Smooth muscle cell (in vitro differentiated cells): Measurements from ENCODE around the gene HCAR2. TPM values are rescaled to one million over a fixed set of nuclear protein-coding genes. Genes with fewer than 3 reads are reported as not detected.

ENCODE experiments used
- DNase-seq: peaks from one replicate; lab custom pipeline; 2025; ENCODE audit not compliant: unreplicated experiment; lab: John Stamatoyannopoulos, UW
- H2AFZ ChIP-seq: fragments of 200-600 bp; sonication (generic); 2 replicates; pipeline ENCODE4 v1.6.0; 2016; ENCODE audit warnings: antibody characterized with exemption, low read depth, mild to moderate bottlenecking
- H3F3A ChIP-seq: fragments of 200-600 bp; sonication (generic); 2 replicates; pipeline ENCODE4 v1.6.0; 2017; ENCODE audit warnings: antibody characterized with exemption, low read depth
- H3K27ac ChIP-seq: fragments of 200-600 bp; sonication (generic); 2 replicates; pipeline ENCODE4 v1.5.1; 2016; ENCODE audit warnings: low read depth, mild to moderate bottlenecking
- H3K27me3 ChIP-seq: fragments of 200-600 bp; sonication (generic); 2 replicates; pipeline ENCODE4 v1.6.1; 2016; ENCODE audit warnings: low read depth, mild to moderate bottlenecking
- H3K36me3 ChIP-seq: fragments of 200-600 bp; sonication (generic); 2 replicates; pipeline ENCODE4 v1.5.1; 2016; ENCODE audit warnings: low read depth
- H3K4me1 ChIP-seq: fragments of 200-600 bp; sonication (generic); 2 replicates; pipeline ENCODE4 v1.5.1; 2016; ENCODE audit warnings: low read depth
- H3K4me2 ChIP-seq: fragments of 200-600 bp; sonication (generic); 2 replicates; pipeline ENCODE4 v1.6.0; 2016; ENCODE audit warnings: mild to moderate bottlenecking
- H3K4me3 ChIP-seq: fragments of 200-600 bp; sonication (generic); 2 replicates; pipeline ENCODE4 v1.5.1; 2016; ENCODE audit warnings: mild to moderate bottlenecking
- H3K79me2 ChIP-seq: fragments of 200-600 bp; sonication (generic); 2 replicates; pipeline ENCODE4 v1.6.0; 2016; ENCODE audit warnings: low read depth, mild to moderate bottlenecking
- H3K9ac ChIP-seq: fragments of 200-600 bp; sonication (generic); 2 replicates; pipeline ENCODE4 v1.6.0; 2016; ENCODE audit warnings: low read depth
- H3K9me3 ChIP-seq: fragments of 200-600 bp; sonication (generic); replicated peaks from 2 replicates; pipeline ENCODE4 v1.5.1; 2016; ENCODE audit warnings: low read depth
- H4K20me1 ChIP-seq: fragments of 200-600 bp; sonication (generic); 2 replicates; pipeline ENCODE4 v1.6.0; 2016; ENCODE audit warnings: low read depth
- CTCF ChIP-seq: fragments of 200-600 bp; sonication (generic); IDR thresholded peaks from 2 replicates; pipeline ENCODE4 v1.5.1; 2017; ENCODE audit warnings: borderline replicate concordance, mild to moderate bottlenecking, antibody characterized with exemption; ENCODE audit not compliant: insufficient read depth, poor library complexity, severe bottlenecking
- WGBS: methylation state at CpG from one replicate; pipeline ENCODE4 v1.1.7; 2016; ENCODE audit warnings: low lambda C conversion rate; 5-methylcytosine and 5-hydroxymethylcytosine counted together
- polyA plus RNA-seq: library from polyadenylated mRNA; unstranded; fragments of >200 nt; fragmentation: Nextera tagmentation; extraction: Ambion mirVana; gene quantifications from 2 replicates; pipeline ENCODE4 v1.2.1, GENCODE V29; 2016
- total RNA-seq: library from RNA; depleted of rRNA; stranded (reverse); fragments of >200 nt; gene quantifications from 2 replicates; pipeline ENCODE4 v1.2.3, GENCODE V29; 2014

The HCAR2 gene
- total and polyA plus RNA-seq, 2 experiments from 2014 or later: 0.63 to 2.0 TPM

- H3K4me2 ChIP-seq: no peak overlapping the region
- TF ChIP-seq CTCF: no peak
- no peaks in the 10 kb centered on the region for H3K27me3 ChIP-seq
- H3K4me3 ChIP-seq: no peak overlapping the region
- 82% methylated on average over 9 of the region's 9 CpGs for WGBS
- no peaks in the 10 kb centered on the region for H3K36me3 ChIP-seq
- no peak overlapping the region for H3K9ac ChIP-seq
- peaks cover 6% of the 10 kb centered on the region for H3K4me1 ChIP-seq
- DNase-seq: no peak
- H4K20me1 ChIP-seq: no peaks in the 10 kb centered on the region
- no peak overlapping the region for H3K27ac ChIP-seq
- no peaks in the 10 kb centered on the region for H3F3A ChIP-seq
- H3K79me2 ChIP-seq: no peaks in the 10 kb centered on the region
- H3K9me3 ChIP-seq: no peaks in the 10 kb centered on the region
- H2AFZ ChIP-seq: no peak overlapping the region
Observed at GRCh38 chr12:122747224-122748135, 44.3 kb upstream of the HCAR2 start.

GRCh38 chr12:122743895-122744525 lies 40.9 kb upstream of the HCAR2 start:
- H3K4me1 ChIP-seq: no peaks in the 10 kb centered on the region
- no peak overlapping the region for H3K9ac ChIP-seq
- no peaks in the 10 kb centered on the region for H4K20me1 ChIP-seq
- H3K36me3 ChIP-seq: no peaks in the 10 kb centered on the region
- no peaks in the 10 kb centered on the region for H3F3A ChIP-seq
- no peak for DNase-seq
- H2AFZ ChIP-seq: no peak overlapping the region
- no peak overlapping the region for H3K4me3 ChIP-seq
- no peaks in the 10 kb centered on the region for H3K79me2 ChIP-seq
- H3K9me3 ChIP-seq: no peaks in the 10 kb centered on the region
- no peak overlapping the region for H3K4me2 ChIP-seq
- TF ChIP-seq CTCF: no peak
- 96% methylated on average over 7 of the region's 7 CpGs for WGBS
- H3K27me3 ChIP-seq: no peaks in the 10 kb centered on the region
- no peak overlapping the region for H3K27ac ChIP-seq

GRCh38 chr12:122740351-122740750 lies 37.2 kb upstream of the HCAR2 start:
- Histone ChIP-seq H4K20me1 (no peaks in the 10 kb centered on the region), H3K9me3 (no peaks in the 10 kb centered on the region), H3K9ac (no peak overlapping the region), H3K27ac (no peak overlapping the region), H3K27me3 (no peaks in the 10 kb centered on the region), H3K4me1 (no peaks in the 10 kb centered on the region), H3K4me2 (no peak overlapping the region), H2AFZ (no peak overlapping the region), H3K79me2 (no peaks in the 10 kb centered on the region), H3F3A (no peaks in the 10 kb centered on the region), H3K36me3 (no peaks in the 10 kb centered on the region), H3K4me3 (no peak overlapping the region)
- TF ChIP-seq CTCF: no peak
- 89% methylated on average over 7 of the region's 7 CpGs for WGBS
- DNase-seq: no peak
